Left ventricle myocardium inferior (tissue), 1 donor: ENCODE measurements around the gene CAMKMT. TPM values are rescaled to one million over a fixed set of nuclear protein-coding genes. Genes with fewer than 3 reads are reported as not detected.

ENCODE experiments used
- DNase-seq: peaks from one replicate; pipeline ENCODE4 v3.0.0-alpha.2; 2020
- H3K27ac ChIP-seq: fragments of 200-600 bp; replicated peaks from 2 replicates; pipeline ENCODE4 v1.8.0; 2021
- H3K27me3 ChIP-seq: fragments of 200-600 bp; 2 replicates; pipeline ENCODE4 v1.8.0; 2021; ENCODE audit warnings: low read depth
- H3K36me3 ChIP-seq: fragments of 200-600 bp; 2 replicates; pipeline ENCODE4 v1.8.0; 2021
- H3K4me1 ChIP-seq: fragments of 200-600 bp; 2 replicates; pipeline ENCODE4 v1.8.0; 2021
- H3K4me3 ChIP-seq: fragments of 200-600 bp; 2 replicates; pipeline ENCODE4 v1.8.0; 2021; ENCODE audit warnings: mild to moderate bottlenecking, moderate library complexity
- H3K9me3 ChIP-seq: fragments of 200-600 bp; replicated peaks from 2 replicates; pipeline ENCODE4 v1.8.0; 2021
- CTCF ChIP-seq: fragments of 200-600 bp; IDR thresholded peaks from 2 replicates; pipeline ENCODE4 v1.8.0; 2021; ENCODE audit warnings: antibody characterized with exemption, mild to moderate bottlenecking, borderline replicate concordance
- intact Hi-C: fragments of 100-400 bp; cut with micrococcal nuclease; formaldehyde crosslinking; loops from one replicate; pipeline ENCODE4 v1.11.0; 2022
- total RNA-seq: library from RNA; stranded (reverse); fragmentation: NEBNext Ultra II Directional; extraction: Animal tissue kit (Norgen Biotek cat#: 25700); gene quantifications from one replicate; pipeline ENCODE4 v1.2.1, GENCODE V29; 2021
- donor health status: DM: no; HTN: yes; CAD: no; lungs with severe emphysema.

CAMKMT gene
- total RNA-seq, 1 donor from 2014 or later, result 4.8 TPM

DNA sequence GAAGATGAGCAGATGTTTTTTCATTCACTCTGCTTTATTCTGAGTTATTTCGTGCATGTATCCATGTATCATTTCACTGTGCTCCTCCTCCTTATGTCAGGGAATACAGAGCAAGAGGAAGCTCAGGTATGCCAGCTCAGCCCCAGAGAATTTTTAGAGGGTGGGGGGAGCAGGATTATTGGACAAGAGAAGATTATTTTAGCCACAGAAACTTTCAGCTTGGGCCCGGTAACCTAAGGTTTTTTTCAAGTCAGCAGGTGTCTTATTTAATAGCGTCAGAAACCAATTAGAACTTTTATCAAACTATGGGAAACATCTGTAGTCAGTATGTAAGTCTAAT lies 346.9 kb downstream of the CAMKMT start:
- H3K36me3 ChIP-seq, result no peaks in the 10 kb centered on the region
- no peaks in the 10 kb centered on the region for H3K9me3 ChIP-seq
- intact Hi-C loops, result no loop called here
- DNase-seq, result no peak
- no peak for TF ChIP-seq CTCF
- H3K4me1 ChIP-seq, result no peaks in the 10 kb centered on the region
- H3K4me3 ChIP-seq, result peak overlapping the region; percentile 16
- H3K27ac ChIP-seq, result no peak overlapping the region
- no peaks in the 10 kb centered on the region for H3K27me3 ChIP-seq

GRCh38 chr2:44713170-44713569 lies 351.4 kb downstream of the CAMKMT start:
- H3K27ac ChIP-seq, result no peak overlapping the region
- H3K36me3 ChIP-seq, result no peaks in the 10 kb centered on the region
- no peaks in the 10 kb centered on the region for H3K9me3 ChIP-seq
- DNase-seq, result no peak
- TF ChIP-seq CTCF, result no peak
- no peaks in the 10 kb centered on the region for H3K27me3 ChIP-seq
- H3K4me3 ChIP-seq, result no peak overlapping the region
- intact Hi-C loops, result loop anchor here (10.0 kb wide), 1 partner anchor 228 kb away; no protein-coding TSS in a partner anchor
- H3K4me1 ChIP-seq, result peaks cover 3% of the 10 kb centered on the region

- TF ChIP-seq CTCF, result peak; percentile 65
- no peak for DNase-seq
- Histone ChIP-seq H3K9me3 (no peaks in the 10 kb centered on the region), H3K27me3 (no peaks in the 10 kb centered on the region), H3K4me1 (peaks cover 3% of the 10 kb centered on the region), H3K4me3 (no peak overlapping the region), H3K27ac (no peak overlapping the region), H3K36me3 (no peaks in the 10 kb centered on the region)
- intact Hi-C loops, result loop anchor here (10.0 kb wide), 1 partner anchor 231 kb away; no protein-coding TSS in a partner anchor
Measured at GRCh38 chr2:44715671-44716081, 353.9 kb downstream of the CAMKMT start.

DNA sequence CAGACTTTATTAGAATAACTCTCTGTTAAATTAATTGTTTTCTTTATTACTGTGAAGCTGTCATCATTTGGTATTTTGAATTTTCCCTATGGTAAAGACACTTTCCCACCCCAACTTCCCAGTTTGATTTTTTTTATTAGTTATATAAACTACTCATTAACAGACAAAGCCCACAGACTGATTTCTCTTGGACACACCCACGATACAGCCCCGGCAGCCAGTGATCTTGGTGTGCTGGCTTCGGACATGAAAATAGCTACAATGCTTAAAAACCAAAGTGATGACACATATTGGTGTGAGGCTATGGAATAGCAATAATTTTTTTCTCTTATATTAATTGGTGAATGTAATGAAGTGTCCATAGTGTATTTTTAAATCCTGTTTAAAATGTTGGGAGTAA lies 354.4 kb downstream of the CAMKMT start:
- Histone ChIP-seq H3K4me1 (peaks cover 3% of the 10 kb centered on the region), H3K36me3 (no peaks in the 10 kb centered on the region), H3K4me3 (no peak overlapping the region), H3K27ac (no peak overlapping the region), H3K27me3 (no peaks in the 10 kb centered on the region), H3K9me3 (no peaks in the 10 kb centered on the region)
- no peak for DNase-seq
- intact Hi-C loops, result loop anchor here (10.0 kb wide), 1 partner anchor 231 kb away; no protein-coding TSS in a partner anchor
- TF ChIP-seq CTCF, result no peak

DNA sequence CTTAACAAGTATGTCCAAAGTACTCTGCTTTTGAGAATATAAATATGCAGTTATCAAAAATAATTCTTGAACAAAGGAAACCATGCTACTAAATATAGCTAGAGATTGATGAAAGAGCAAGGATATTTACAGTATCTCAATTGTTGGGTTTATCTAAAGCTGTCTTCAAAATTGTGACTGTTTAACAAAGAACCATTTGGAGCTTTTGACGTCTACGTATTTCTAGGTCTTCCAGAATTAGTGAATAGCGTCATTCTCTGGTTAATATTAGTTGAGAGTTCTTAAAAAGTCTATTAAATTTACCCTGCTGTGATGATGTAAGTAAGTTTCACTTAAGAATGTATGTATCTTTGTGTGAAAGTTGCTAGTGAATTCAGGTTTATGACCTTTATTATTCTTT lies 356.7 kb downstream of the CAMKMT start:
- no peaks in the 10 kb centered on the region for H3K36me3 ChIP-seq
- H3K4me1 ChIP-seq, result peaks cover 3% of the 10 kb centered on the region
- H3K9me3 ChIP-seq, result no peaks in the 10 kb centered on the region
- no peak overlapping the region for H3K27ac ChIP-seq
- no peak overlapping the region for H3K4me3 ChIP-seq
- H3K27me3 ChIP-seq, result no peaks in the 10 kb centered on the region
- TF ChIP-seq CTCF, result no peak
- intact Hi-C loops, result loop anchor here (10.0 kb wide), 1 partner anchor 234 kb away; no protein-coding TSS in a partner anchor
- DNase-seq, result no peak
